Measurements from ENCODE around the gene PTPN22.

The PTPN22 gene

DNA sequence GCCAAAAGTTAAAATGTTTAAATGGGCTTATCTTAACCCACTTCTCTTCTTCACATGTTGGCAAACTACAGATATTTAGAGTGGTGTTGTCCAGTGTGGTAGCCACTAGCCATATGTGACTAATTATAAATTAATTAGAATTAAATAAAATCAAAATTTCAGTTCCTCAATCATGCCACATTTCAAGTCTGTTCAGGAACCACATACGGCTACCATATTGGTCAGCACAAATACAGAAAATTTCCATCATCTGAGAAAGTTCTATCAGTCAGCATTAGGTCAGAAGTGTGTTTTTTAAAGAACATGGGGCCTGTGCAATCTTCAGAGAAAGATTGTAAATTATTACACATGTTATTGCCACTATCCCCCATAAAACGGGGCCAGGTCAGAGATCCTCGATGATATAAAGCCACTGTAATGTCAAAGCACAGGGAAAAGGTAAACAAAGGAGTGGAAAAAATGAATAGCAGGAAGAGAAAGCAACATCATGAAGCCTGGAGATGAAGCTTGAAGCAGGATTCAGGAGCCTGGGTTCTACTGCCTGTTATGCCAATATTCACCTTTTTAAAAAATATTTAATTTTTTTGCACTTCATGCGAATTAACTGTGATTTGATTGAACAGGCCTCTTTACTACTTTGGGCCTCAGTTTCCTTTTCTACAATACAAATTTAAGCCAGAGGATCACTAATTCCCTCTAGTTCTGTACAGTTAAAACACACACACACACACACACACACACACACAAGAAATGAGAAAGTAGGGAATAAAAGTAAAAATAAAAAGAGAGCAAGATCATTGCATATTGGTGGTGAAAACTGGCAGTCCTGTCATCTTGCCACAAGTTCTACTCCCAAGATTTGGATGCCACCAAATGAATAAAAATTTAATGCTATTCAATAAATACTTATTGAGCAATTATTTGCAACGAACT lies 61.6 kb downstream of the PTPN22 start:
- in situ Hi-C loops (cut with MboI; ENCODE audit: low pct_unique_long_range_greater_than_20kb, low sequenced_read_pairs) = no loop called here
- no peak for DNase-seq

DNA sequence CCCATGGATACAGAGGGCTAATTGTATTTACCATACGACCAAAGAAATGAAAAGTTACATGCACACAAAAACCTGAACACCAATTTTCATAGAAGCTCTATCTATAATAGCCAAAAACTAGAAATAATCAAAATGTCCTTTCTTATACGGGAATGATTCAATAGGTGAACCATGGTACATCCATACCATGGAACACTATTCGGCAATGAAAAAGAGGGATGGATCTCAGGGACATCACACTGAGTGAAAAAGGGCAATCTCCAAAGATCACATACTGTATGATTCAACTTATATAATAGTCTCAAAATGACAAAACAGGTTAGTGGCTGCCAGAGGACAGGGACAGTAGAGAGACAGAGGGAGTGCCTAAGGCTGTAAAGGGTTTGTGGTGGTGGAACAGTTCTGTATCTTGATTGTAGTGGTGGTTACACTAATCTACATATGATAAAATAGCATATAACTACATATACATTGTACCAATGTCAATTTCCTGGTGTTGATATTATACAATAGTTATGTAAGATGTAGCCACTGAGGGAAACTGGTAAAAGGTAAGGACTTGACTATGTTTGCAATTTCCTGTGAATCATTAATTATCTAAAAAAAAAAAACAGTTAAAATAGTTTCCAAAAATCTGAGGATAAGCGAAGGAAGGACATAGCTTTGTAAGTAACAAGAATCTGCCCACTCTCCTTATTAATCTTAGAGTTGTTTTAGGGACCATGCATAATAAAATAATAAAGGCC lies 62.9 kb downstream of the PTPN22 start:
- DNase-seq = no peak
- in situ Hi-C loops (cut with MboI; ENCODE audit: low pct_unique_long_range_greater_than_20kb, low sequenced_read_pairs) = no loop called here

DNA sequence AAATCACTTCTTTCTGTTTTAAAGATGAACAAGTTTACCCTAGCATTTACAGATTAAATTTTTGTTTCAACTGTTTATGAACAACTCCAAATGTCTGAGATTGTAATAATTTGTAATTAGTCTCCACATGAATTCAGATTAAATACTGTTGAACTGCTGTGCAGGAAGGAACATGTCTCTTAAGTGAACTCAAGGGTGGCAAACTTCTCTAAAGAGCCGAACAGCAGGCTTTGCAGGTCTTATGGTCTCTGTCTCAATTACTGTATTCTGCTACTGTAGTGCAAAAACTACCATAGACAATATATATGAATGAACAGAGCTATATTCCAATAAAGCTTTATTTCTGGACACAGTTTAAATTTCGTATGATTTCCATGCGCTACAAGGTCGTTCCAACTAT lies 65.9 kb downstream of the PTPN22 start:
- no peak for DNase-seq
- in situ Hi-C loops (cut with MboI; ENCODE audit: low pct_unique_long_range_greater_than_20kb, low sequenced_read_pairs) = no loop called here

DNA sequence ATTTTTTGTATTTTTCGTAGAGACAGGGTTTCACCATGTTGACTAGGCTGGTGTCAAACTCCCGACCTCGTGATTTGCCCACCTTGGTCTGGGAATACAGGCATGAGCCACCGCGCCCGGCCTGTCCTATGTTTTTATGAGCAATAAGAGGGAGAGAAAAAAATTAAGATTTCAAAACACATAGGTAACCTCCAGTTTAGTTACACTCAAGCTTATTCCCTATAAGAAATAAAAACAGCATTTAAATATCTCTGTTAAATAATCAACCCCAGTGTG lies 66.3 kb downstream of the PTPN22 start:
- in situ Hi-C loops (cut with MboI; ENCODE audit: low pct_unique_long_range_greater_than_20kb, low sequenced_read_pairs) = no loop called here
- DNase-seq = no peak

DNA sequence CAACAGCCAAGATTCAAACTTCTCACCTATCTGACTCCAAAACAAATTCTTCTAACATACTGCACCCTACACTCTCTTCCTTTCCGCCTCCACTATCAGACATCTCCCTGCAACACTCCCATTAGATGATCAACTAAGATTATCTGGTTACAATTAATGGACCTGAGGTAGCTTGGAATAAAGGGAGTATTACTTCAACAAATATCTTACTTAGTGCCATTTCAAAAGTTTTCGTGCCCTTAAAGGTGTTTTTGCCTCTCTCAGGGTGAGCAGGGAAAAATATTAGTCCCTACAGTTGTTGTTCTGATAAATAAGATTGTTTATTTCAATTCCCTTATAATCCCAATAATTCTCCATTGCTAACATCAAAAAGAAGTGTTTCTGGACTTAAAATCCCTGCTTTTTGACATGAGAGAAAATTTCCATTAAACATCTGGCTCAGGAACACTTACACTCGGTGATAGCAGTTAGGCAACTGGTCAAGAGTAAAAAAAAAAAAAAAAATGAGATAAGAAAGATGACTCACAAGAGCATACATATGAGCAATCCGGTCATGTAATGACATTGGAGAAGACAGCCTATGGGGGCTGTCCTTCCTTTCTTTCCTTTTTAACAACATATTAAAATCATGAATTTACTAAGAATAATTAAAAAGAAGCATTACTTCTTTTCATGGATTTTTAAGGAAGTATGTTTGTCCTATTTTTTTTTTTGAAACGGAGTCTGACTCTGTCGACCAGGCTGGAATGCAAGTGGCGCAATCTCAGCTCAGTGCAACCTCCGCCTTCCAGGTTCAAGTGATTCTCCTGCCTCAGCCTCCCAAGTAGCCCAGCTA lies 66.9 kb downstream of the PTPN22 start:
- no peak for DNase-seq

DNA sequence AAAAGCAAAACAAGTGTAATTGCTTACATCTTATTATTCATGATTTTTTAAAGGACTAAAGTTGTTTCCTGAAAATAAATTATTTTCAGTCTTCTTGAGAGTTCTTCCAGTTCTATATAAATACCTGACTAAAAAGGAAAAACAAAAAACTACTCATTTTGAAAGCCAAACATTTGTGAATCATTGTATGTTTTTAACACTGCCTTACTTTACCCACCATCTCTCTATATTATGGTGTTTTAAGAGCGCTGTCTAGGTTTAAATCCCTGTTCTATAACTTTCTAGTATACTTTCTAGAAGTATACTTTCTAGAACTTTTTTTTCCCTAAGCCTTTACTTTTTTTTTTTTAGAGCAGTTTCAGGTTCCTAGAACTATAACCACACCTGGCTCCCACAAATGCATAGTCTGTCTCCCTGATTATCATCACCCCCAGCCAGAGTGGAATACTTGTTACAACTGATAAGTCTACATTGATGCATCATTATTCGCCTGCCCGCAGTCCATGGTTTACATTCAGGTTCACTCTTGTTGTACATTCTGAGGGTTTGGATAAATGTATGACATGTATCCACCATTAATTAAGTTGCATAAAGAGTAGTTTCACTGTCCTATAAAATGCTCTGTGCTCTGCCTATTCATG lies 69.0 kb downstream of the PTPN22 start:
- DNase-seq = no peak
- in situ Hi-C loops (cut with MboI; ENCODE audit: low pct_unique_long_range_greater_than_20kb, low sequenced_read_pairs) = no loop called here

More for the DNA sequence above, 66.9 kb downstream of the PTPN22 start:
- in situ Hi-C loops (cut with MboI; ENCODE audit: low pct_unique_long_range_greater_than_20kb, low sequenced_read_pairs) = no loop called here

DNA sequence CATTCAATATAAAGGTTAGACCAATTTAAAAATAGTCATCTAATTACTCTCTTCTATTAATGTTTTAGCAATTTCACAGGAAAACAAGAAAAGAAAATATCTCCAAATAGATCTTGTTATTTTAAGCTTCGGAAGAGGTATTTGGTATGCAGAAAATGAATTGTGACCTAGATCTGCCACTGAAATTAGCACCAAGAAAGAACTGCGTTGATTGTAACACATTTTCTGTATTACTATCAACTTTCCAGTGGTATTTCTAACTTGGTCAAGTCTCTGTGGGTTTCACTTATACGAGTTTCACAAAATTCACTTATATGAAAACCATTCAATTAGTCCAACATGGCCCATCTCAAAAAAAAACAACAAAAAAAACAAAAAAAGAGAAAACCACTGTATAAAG lies 71.0 kb downstream of the PTPN22 start:
- DNase-seq = no peak
- in situ Hi-C loops (cut with MboI; ENCODE audit: low pct_unique_long_range_greater_than_20kb, low sequenced_read_pairs) = no loop called here

DNA sequence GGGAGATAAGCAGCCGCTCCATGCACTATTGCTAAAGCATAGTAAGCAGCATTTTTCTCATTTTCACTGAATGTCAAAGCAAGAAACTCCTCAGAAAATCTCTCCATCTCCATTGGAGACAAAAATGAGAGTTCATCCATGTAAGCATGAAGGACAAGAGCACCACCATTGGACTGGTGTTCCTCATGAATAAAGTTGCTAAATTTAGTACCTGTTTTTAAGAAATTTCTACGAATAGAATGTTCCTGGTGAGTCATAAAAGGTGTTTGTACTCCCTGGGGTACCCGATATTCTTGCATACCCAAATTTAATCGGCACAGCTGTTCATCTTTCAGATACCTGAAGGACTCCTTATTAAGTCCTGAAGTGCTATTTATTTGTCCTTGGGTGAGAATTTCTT lies 74.0 kb downstream of the PTPN22 start:
- no peak for DNase-seq
- in situ Hi-C loops (cut with MboI; ENCODE audit: low pct_unique_long_range_greater_than_20kb, low sequenced_read_pairs) = no loop called here

DNA sequence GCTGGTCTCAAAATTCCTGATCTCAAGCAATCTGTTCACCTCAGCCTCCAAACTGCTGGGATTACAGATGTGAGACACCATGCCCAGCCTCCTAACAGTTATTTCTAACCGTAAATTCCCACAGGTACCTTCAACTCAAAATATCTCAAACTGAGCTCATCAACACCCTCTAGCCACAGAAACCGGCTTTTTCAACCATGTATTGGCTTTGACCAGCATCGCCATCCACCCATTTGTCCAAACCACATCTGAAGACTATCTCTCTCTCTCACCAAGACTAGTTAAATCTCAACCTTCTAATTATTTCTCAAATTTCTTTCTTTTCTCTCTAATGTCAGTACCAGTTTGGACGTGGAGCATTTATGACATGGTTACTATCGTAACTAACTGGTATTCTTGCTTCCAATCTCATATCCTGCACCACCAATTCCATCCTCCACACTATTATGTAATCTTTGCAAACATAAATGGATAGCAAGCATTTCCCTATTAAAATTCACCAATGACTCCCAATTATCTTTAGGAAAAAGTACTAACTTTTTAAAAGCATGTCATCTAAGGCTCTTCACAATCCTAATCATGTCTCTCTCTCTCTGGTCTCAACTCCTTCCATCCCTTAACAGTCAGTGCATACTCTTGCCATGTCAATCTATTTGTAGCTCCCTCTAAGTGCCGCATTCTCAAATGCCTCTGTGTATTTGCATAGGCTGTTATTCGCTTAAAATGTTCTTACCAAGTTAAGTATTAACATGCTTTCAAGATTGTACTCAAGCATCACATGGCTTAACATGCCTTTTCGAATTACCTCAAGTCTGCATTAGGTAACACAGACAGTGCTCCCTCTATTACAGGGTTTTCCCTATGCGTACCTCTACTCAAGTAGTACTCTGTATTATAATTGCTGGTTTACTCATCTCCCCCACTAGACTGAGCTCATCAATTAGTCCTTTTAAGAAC lies 77.4 kb downstream of the PTPN22 start:
- in situ Hi-C loops (cut with MboI; ENCODE audit: low pct_unique_long_range_greater_than_20kb, low sequenced_read_pairs) = no loop called here
- no peak for DNase-seq

DNA sequence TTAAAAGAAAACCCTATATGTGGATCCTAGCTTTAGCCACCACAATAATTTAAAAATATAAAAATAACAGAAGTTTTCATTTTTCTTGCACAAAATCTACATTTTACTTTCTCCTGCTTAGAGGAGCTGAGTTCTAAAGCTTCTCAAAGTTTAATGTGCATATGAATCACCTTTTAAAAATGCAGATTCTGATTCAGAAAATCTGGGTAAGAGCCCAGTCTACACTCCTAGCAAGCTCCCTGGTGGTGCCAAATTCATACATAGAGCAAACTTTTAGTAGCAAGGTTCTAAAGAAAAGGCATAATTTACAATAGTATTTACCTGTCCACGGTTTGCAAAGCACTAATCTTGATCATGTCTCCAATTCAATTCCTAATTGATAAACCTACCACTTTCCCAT lies 78.5 kb downstream of the PTPN22 start:
- DNase-seq = no peak

DNA sequence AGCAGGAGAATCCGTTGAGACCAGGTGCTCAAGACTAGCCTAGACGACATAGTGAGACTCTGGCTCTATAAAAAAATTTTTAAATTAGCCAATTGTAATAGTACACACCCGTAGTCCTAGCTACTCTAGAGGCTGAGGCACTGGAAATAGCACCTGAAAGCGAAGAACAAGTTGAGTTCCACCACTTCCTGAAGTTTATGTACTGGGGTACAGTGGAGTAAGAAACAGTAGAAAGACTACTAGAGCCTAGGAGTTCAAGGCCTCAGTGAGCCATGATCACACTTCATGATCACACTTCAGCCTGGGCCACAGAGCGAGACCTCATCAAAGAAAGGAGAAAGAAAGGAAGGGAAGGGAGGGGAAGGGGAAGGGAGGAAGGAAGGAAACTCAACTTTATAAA lies 79.0 kb downstream of the PTPN22 start:
- in situ Hi-C loops (cut with MboI; ENCODE audit: low pct_unique_long_range_greater_than_20kb, low sequenced_read_pairs) = no loop called here
- DNase-seq = no peak

More for the DNA sequence above, 78.5 kb downstream of the PTPN22 start:
- in situ Hi-C loops (cut with MboI; ENCODE audit: low pct_unique_long_range_greater_than_20kb, low sequenced_read_pairs) = no loop called here

DNA sequence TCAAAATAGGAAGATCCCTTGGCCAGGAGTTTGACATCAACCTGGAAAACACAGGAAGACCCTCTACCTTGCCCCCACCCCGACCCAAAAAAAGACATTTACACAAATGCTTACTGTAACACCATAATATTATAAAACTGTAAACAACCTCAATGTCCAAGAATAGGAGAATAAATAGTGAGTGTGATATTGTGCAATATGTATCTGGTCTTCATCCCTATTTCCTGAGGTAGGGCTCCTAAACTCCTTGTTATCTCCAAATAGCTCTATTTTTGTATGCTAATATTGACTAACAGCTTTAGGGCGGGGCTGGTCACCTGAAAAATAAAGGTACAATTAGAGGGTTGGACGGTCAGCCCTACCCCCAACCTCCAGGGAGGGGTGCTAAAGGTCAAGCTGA lies 82.7 kb downstream of the PTPN22 start:
- DNase-seq = no peak
- in situ Hi-C loops (cut with MboI; ENCODE audit: low pct_unique_long_range_greater_than_20kb, low sequenced_read_pairs) = no loop called here

DNA sequence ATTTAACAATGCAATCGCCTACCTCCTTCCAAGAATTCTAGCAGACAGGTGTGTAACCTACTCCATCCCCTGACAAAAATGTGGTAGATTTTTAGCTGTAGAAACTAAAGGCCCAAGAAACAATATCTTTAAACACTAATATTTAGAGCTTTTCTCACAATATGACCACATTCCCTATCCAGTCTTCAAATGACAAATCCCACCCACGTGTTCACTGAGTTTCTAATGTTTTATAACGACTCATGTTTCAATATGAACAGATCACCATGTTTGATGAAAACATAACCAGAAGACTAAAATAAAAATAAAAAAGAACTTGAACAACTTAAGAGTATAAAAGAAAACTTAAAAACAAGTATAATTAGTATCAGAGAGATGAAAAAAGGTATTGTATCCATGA lies 83.8 kb downstream of the PTPN22 start:
- in situ Hi-C loops (cut with MboI; ENCODE audit: low pct_unique_long_range_greater_than_20kb, low sequenced_read_pairs) = no loop called here
- DNase-seq = no peak

DNA sequence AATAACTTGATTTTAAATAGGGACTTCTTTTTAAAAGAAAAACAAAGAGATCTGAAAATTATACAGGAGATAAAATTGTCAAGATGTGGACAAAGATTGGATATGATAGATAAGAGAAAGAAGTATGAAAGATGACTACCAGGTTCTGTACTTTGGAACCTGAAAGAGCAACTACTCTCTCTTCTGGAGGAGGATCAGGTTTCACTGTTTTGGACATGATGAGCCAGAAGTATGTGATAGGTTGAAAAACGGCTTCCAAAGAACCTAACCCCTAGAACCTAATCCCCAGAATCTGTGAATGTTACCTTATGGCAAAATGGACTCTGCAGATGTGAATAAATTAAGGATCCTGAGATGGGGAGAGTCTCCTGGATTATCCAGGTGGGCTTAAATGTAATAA lies 85.4 kb downstream of the PTPN22 start:
- no peak for DNase-seq
- in situ Hi-C loops (cut with MboI; ENCODE audit: low pct_unique_long_range_greater_than_20kb, low sequenced_read_pairs) = no loop called here

DNA sequence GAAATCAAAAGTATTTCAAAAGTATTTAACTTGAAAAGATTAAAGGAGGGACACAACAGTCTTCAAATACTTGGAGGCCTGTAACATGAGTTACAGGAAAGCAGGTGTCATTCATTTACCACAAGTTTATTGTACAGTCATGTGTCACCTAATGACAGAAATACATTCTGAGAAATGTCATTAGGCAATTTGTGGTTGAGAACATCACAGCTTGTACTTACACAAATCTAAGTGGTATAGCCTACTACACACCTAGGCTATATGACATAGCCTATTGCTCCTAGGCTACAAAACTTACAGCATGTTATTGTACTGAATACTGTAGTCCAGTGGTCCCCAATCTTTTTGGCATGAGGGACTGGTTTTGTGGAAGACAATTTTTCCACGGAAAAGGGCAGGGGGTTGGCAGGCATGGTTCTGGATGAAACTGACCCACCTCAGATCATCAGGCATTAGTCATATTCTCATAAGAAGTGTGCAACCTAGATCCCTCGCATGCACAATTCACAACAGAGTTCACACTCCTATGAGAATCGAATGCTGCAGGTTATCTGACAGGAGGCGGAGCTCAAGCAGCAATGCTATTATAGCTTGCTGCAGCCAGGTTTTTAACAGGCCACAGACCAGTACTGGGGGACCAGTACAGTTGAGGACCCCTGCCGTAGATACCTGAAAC lies 87.3 kb downstream of the PTPN22 start:
- no peak for DNase-seq
- in situ Hi-C loops (cut with MboI; ENCODE audit: low pct_unique_long_range_greater_than_20kb, low sequenced_read_pairs) = no loop called here

DNA sequence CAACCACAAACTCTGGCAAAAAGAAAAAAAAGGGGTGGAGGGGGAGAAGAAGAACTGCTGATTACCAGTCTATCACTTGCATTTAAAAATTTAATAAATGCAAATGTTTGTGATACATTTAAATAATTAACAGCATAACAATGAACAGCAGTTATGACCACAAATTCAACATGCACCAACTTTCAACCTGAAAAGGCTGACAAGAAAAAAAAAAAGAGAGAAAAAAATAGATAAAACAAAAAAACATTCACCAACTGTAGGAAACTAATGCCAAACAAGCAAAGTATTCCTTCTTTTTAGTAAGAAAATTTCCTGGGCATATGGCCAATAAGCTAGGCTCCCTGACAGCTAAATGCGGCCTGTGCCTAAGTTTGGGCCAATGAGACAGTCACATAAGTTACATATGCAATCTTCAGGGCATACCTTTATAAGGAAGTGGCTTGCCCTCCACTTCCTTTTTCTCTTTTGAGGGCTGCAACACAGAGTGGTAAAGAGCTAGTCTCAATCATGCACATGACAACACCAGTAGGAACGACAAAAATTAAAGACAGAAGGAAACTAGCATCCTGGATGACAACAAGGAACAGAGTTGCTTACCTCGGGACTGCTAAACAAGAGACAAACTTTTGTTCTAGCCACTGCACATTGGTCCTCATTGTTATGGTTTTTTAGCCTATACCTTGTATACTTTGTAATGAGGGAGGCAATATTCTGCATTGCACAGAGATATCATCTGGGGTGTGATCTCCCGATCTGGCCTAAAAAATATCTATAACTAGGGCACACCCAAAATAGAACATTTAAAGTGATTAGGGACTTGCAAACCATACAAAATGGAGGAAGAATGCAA lies 88.0 kb downstream of the PTPN22 start:
- DNase-seq = peak; percentile 89
- in situ Hi-C loops (cut with MboI; ENCODE audit: low pct_unique_long_range_greater_than_20kb, low sequenced_read_pairs) = no loop called here

DNA sequence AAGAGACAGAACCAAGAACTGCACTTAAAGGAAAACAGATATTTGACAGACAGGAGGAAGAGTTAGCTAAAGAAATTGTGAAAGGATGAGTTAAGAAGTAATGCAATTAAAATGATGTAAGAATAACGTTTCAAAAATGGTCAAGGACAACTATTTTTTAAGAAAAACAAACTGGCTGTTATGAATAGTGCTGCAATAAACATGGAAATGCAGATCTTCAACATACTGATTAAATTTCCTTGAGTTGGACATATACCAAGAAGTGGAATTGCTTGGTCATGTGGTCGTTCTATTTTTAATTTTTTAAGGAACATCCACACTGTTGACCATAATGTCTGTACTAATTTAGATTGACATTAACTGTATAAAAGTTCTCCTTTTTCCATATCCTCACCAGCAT lies 89.1 kb downstream of the PTPN22 start:
- in situ Hi-C loops (cut with MboI; ENCODE audit: low pct_unique_long_range_greater_than_20kb, low sequenced_read_pairs) = no loop called here
- DNase-seq = no peak
